Skeletal muscle tissue (tissue), 4 donors: ENCODE results near the gene TMEM61. TPM values are rescaled to one million over a fixed set of nuclear protein-coding genes. Genes with fewer than 3 reads are reported as not detected.

Experiments used
- H3K27ac ChIP-seq: one replicate; pipeline ENCODE4 v1.7.0; 2013; ENCODE audit warnings: mild to moderate bottlenecking, low read depth, low read length, inconsistent platforms
- H3K27me3 ChIP-seq, 3 donors: one replicate each; pipeline ENCODE4 v1.7.0; 2013; ENCODE audit warnings: low read length in 3 of 3; ENCODE audit not compliant: control insufficient read depth in 3 of 3, insufficient read depth in 3 of 3
- H3K36me3 ChIP-seq, 3 donors: one replicate each; pipeline ENCODE4 v1.7.0; 2013; ENCODE audit warnings: low read length in 3 of 3; ENCODE audit not compliant: control insufficient read depth in 3 of 3, insufficient read depth in 3 of 3
- H3K4me1 ChIP-seq, 3 donors: one replicate each; pipeline ENCODE4 v1.7.0; 2013; ENCODE audit warnings: low read length in 3 of 3, mild to moderate bottlenecking in 3 of 3; ENCODE audit not compliant: control insufficient read depth in 3 of 3, insufficient read depth in 3 of 3
- H3K4me3 ChIP-seq, 3 donors: one replicate each; pipeline ENCODE4 v1.7.0; 2013; ENCODE audit warnings: low read length in 3 of 3
- H3K9ac ChIP-seq, 3 donors: one replicate each; pipeline ENCODE4 v1.7.0; 2013; ENCODE audit warnings: low read length in 3 of 3, mild to moderate bottlenecking in 3 of 3, moderate library complexity in 2 of 3, low read depth in 1 of 3
- H3K9me3 ChIP-seq, 3 donors: one replicate each; pipeline ENCODE4 v1.7.0; 2013; ENCODE audit warnings: low read length in 3 of 3; ENCODE audit not compliant: control insufficient read depth in 3 of 3
- total RNA-seq: library from RNA; depleted of rRNA; stranded (reverse); fragments of >200 nt; gene quantifications from one replicate; pipeline ENCODE4 v1.2.3, GENCODE V29; 2014
- donor health status: Osteomylitis.

TMEM61 gene
- total RNA-seq, 1 donor from 2014 or later, result not detected

DNA sequence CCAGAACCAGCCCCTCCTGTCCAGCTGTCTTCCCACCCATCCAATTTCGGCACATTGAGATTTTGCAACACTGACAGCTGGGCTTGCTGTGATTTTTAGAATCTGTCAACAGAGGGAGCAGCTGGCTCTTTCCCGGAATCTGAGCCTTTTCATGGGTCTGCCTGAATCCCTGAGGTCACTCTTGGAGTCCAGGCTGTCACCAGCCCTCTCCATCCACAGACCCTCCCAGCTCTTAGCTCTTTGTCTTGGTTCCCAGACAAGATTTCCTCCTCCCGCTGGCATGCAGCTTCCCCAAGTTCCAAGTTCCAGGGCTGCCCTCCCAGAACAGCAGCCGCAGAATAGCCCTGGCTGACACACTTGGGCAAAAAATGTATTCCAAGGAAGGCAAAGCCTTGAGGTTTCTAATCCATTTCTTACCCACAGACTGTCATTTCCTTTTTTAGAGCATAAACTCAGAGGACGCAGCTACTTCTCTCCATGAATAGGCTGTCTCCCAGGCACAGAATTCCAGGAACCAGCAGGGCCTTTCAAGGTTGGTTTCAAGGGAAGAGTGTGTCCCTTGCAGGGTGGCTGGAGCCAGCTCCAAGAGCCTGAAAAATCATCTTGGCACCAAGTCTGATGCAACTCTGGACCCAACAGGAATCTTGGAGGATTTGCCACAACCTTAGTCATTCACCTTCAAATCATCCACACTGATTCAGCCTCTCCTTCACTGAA is 7.1 kb upstream of the TMEM61 start:
- Histone ChIP-seq H3K4me1 (peaks cover 0 to 23% (median 7%) of the 10 kb centered on the region in 3 donors), H3K9me3 (no peaks in the 10 kb centered on the region), H3K9ac (peak overlapping the region in 2 of 3 donors; percentile 4 to 33), H3K27me3 (no peaks in the 10 kb centered on the region), H3K36me3 (no peaks in the 10 kb centered on the region), H3K27ac (peak overlapping the region; percentile 49), H3K4me3 (no peak overlapping the region)

DNA sequence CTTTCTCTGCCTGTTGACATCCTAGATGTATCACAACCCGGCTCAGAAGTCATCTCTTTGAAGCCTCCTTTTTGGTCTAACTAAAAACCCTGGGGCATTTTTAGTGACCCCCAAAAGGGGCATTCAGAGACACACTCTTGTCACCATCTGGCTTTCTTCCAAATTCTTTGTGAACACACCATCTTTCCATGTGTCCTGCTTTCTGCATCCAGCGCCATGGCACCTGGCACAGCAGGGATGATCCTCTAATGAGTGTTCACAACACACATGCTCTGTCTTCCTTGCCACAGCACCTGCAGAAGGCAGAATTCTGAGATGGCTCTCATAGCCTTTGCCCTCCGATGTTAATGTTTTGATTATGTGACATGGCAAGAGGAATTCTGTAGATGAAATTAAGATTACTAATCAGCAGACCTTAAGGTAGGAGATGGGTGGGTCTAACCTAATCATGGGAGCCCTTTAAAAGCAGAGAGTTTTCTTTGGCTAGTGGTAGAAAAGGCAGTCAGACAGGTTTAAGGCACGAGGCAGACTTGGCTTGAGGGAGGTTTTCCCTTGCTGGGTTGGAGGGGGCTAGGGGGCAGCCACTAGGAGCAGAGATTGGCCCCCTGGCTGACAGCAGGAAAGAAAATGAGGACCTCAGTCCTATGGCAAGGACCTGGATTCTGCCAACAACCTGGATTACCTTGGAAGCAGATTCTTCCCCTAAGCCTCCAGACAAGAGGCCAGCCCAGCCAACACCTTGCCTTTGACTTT is 4.9 kb upstream of the TMEM61 start:
- Histone ChIP-seq H3K27me3 (peaks cover 4 to 14% (median 13%) of the 10 kb centered on the region in 3 donors), H3K27ac (no peak overlapping the region), H3K4me3 (no peak overlapping the region), H3K36me3 (no peaks in the 10 kb centered on the region), H3K9ac (no peak overlapping the region), H3K4me1 (peaks cover 0 to 23% (median 11%) of the 10 kb centered on the region in 3 donors), H3K9me3 (no peaks in the 10 kb centered on the region)

DNA sequence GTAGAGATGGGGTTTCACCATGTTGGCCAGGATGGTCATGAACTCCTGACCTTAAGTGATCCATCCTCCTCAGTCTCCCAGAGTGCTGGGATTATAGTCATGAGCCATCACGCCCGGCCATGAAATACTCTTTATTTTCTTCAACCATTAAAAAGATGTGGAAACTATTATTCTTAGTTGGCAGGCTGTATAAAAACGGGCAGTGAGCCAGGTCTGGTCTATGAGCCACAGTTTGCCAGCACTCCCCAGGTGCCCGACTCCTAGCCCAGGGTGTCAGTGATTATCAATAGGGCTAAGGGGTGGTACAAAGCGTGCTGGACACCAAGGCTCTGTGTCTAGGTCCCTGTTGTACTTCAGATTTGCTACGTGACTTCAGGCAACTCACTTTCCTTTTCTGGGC is 3.7 kb upstream of the TMEM61 start:
- no peak overlapping the region for H3K27ac ChIP-seq
- peaks cover 8 to 19% (median 16%) of the 10 kb centered on the region in 3 donors for H3K27me3 ChIP-seq
- peaks cover 0 to 16% (median 11%) of the 10 kb centered on the region in 3 donors for H3K4me1 ChIP-seq
- no peak overlapping the region for H3K4me3 ChIP-seq
- H3K9ac ChIP-seq, result no peak overlapping the region
- no peaks in the 10 kb centered on the region for H3K9me3 ChIP-seq
- no peaks in the 10 kb centered on the region for H3K36me3 ChIP-seq

DNA sequence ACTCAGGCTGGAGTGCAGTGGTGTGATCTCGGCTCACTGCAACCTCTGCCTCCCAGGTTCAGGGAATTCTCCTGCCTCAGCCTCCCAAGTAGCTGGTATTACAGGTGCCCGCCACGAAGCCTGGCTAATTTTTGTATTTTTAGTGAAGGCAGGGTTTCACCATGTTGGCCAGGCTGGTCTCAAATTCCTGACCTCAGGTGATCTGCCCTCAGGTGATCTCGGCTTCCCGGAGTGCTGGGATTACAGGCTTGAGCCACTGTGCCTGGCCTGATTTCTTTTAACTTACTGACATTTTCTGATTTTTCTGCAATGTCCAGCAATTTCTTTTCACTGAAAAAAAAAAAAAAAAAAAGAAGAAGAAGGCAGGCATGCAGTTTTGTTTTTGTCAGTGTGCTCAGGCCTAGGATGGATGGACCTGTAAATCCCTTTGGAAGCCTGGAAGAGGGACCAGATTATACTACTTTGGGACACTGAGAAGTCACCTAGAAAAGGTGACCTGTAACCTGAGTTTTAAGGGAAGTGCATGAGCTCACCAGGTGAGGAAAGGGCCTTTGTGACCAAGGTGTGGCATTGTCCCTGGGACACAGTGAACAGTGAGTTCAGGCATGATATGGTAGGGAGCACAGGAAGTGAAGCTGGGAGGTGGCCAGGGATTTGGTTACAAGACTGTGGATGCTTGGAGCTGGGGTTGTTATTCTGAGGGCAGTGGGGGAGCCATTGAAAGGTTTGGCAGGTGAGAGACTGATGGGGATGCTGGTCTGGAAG is 2.7 kb upstream of the TMEM61 start:
- Histone ChIP-seq H3K27ac (no peak overlapping the region), H3K27me3 (peaks cover 8 to 19% (median 16%) of the 10 kb centered on the region in 3 donors), H3K9me3 (no peaks in the 10 kb centered on the region), H3K4me3 (no peak overlapping the region), H3K36me3 (no peaks in the 10 kb centered on the region), H3K4me1 (peaks cover 0 to 11% (median 10%) of the 10 kb centered on the region in 3 donors), H3K9ac (no peak overlapping the region)

- Histone ChIP-seq H3K4me3 (no peak overlapping the region), H3K27ac (no peak overlapping the region), H3K9ac (no peak overlapping the region), H3K27me3 (peaks cover 8 to 19% (median 16%) of the 10 kb centered on the region in 3 donors), H3K36me3 (no peaks in the 10 kb centered on the region), H3K9me3 (no peaks in the 10 kb centered on the region), H3K4me1 (peaks cover 0 to 4% (median under 1%) of the 10 kb centered on the region in 3 donors)
Observed at GRCh38 chr1:54978528-54979326, 1.7 kb upstream of the TMEM61 start.

DNA sequence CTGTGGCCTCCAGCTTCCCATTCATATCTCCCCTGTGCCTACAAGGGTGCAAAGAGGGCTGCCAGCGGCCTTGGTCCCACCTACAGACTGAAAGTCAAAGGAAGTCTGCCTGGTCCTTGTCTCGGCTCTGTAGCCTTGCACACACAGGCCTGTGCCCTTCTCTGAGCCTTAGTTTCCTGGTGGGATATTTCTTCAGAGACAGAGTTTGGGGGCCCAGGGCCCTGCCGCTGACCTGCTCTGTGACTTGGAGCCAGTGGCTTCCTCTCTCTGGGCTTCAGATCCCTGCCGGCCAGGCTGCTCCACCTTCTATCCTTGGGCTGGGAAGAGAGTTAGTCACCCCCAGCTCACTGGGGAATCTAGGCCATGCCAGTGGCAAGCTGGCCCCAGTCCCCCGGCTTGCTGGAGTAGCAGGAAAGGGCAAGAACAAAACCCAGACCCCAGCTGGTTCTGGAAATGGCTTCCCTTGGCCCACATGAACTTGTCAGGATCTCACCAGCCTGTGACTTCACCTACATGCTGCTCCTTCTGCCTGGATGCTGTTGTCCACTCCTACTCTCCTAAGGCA is 1.0 kb upstream of the TMEM61 start:
- Histone ChIP-seq H3K9me3 (no peaks in the 10 kb centered on the region), H3K36me3 (no peaks in the 10 kb centered on the region), H3K27ac (no peak overlapping the region), H3K4me1 (peaks cover 0 to 4% (median 0%) of the 10 kb centered on the region in 3 donors), H3K9ac (no peak overlapping the region), H3K4me3 (no peak overlapping the region), H3K27me3 (peaks cover 8 to 21% (median 17%) of the 10 kb centered on the region in 3 donors)

DNA sequence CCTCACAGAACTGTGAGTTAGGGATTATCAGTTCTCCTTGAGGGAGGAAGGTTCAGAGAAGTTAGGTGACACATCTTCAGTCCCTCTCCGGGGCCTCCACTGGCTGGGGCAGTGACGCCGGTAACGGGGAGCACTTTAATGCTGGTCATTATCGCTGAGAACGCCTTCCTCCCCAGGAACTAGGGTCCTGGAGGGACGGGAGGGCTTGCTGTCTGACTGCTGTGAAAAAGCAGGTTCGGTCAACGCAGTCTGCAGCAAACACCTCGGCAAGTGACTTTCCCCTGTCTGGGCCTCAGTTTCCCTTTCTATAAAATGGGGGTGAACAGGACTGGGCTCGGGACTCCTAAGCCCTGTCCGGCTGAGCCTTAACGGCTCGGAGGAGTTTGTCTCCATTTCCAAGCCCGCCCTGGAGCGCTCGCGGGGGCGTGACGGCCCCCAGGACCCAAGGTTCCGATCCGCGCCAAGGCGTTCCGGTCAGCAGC is 341 bp upstream of the TMEM61 start:
- Histone ChIP-seq H3K4me3 (peak overlapping the region; percentile 57 to 60 (median 59)), H3K27ac (no peak overlapping the region), H3K9me3 (no peaks in the 10 kb centered on the region), H3K4me1 (peaks cover 0 to 4% (median 0%) of the 10 kb centered on the region in 3 donors), H3K9ac (peak overlapping the region in 2 of 3 donors; percentile 61 to 68), H3K27me3 (peaks cover 8 to 24% (median 19%) of the 10 kb centered on the region in 3 donors), H3K36me3 (no peaks in the 10 kb centered on the region)

DNA sequence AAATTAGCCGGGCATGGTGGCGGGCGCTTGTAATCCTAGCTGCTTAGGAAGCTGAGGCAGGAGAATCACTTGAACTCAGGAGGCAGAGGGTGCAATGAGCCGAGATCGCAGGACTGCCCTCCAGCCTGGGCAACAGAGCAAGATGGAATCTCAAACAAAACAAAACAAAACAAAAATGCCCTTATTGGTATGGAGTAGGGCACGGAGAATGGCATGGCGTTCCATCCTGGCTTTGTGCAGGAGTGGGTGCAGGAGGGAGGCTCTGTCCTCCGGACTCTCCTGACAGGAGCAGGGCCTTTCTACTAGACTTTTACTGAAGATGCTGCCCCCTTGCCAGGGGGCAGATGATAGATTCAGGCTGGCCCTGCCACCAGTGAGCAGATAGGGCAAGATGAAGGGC is 1.0 kb downstream of the TMEM61 start:
- Histone ChIP-seq H3K4me3 (no peak overlapping the region), H3K27ac (no peak overlapping the region), H3K9me3 (no peaks in the 10 kb centered on the region), H3K9ac (no peak overlapping the region), H3K27me3 (peaks cover 8 to 24% (median 19%) of the 10 kb centered on the region in 3 donors), H3K4me1 (peaks cover 0 to 4% (median 0%) of the 10 kb centered on the region in 3 donors), H3K36me3 (no peaks in the 10 kb centered on the region)

- H3K36me3 ChIP-seq, result no peaks in the 10 kb centered on the region
- H3K9ac ChIP-seq, result no peak overlapping the region
- no peak overlapping the region for H3K4me3 ChIP-seq
- H3K27ac ChIP-seq, result no peak overlapping the region
- no peaks in the 10 kb centered on the region for H3K9me3 ChIP-seq
- peaks cover 8 to 24% (median 19%) of the 10 kb centered on the region in 3 donors for H3K27me3 ChIP-seq
- peaks cover 0 to 4% (median 0%) of the 10 kb centered on the region in 3 donors for H3K4me1 ChIP-seq
Observed at GRCh38 chr1:54982739-54983138, 2.3 kb downstream of the TMEM61 start.
